HEK293T (cell line): ENCODE results near the gene EXOC7.

Source experiments
- ARNT ChIP-seq: fragments of 450-650 bp; IDR thresholded peaks from 2 replicates; pipeline ENCODE4 v1.6.1; 2017; ENCODE audit warnings: mild to moderate bottlenecking
- FOXA1 ChIP-seq: fragments of 450-650 bp; IDR thresholded peaks from 2 replicates; pipeline ENCODE4 v1.6.1; 2016; ENCODE audit warnings: mild to moderate bottlenecking
- L3MBTL2 ChIP-seq: fragments of 450-650 bp; conservative IDR thresholded peaks from 2 replicates; pipeline ENCODE4 v1.6.1; 2016; ENCODE audit warnings: mild to moderate bottlenecking

DNA sequence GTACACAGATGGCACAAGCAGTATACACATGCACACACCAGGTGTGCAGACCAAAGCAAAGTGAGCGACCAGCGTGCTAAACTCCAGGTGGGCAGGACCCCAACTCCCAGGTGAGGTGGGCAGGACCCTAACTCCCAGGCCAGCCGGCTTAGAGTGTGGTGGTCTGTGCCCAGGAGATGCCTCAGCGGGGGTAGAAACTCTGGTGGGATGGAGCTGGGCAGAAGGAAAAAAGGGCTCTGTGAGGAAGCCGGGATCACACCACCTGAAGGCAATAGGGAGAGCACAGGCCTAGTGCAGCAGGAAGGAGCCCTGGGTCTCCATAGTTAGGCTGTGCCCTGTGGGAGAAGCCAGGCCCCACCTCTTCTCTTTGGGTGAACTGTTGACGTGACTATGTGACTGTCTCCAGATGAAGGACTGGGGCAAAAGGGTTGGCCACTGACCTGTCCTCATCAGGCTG is 39.0 kb upstream of the EXOC7 start:
- TF ChIP-seq ARNT (no peak), L3MBTL2 (no peak), FOXA1 (no peak)
